Glomerular visceral epithelial cell (primary cell): ENCODE results near the gene HPS4.
"Not testable (repeated sequence)": the region's sequence is repeated elsewhere in the genome, so short reads cannot be mapped to it uniquely, and the experiment has no call there.

ENCODE experiments used
- DNase-seq: peaks from one replicate; pipeline ENCODE4 v3.0.0-alpha.2; 2016; ENCODE audit errors: extremely low spot score

The HPS4 gene

GRCh38 chr22:26483439-26484359, at the start of gene HPS4, which contains the start of gene SRRD:
Gene HPS4, minus strand, starts transcription at chr22:26483783. Its CDS starts 2,021 bp downstream, at chr22:26481762.
Gene SRRD, plus strand, starts transcription at chr22:26483877. Its CDS starts 14 bp downstream, at chr22:26483891.
- DNase-seq: peak; percentile 89

GRCh38 chr22:26529345-26529744, 45.8 kb upstream of the HPS4 start:
- DNase-seq: no peak

GRCh38 chr22:26528518-26528917, 44.9 kb upstream of the HPS4 start:
- DNase-seq: not testable (repeated sequence)

- no peak for DNase-seq
These were observed 44.2 kb upstream of the HPS4 start for GRCh38 chr22:26527574-26528465.

GRCh38 chr22:26527167-26527566, 43.6 kb upstream of the HPS4 start:
- DNase-seq: no peak

GRCh38 chr22:26525946-26526564, 42.5 kb upstream of the HPS4 start:
- no peak for DNase-seq

GRCh38 chr22:26524870-26525269, 41.3 kb upstream of the HPS4 start:
- no peak for DNase-seq

- DNase-seq: no peak
These were observed 39.0 kb upstream of the HPS4 start for GRCh38 chr22:26522592-26522991.

- no peak for DNase-seq
These were observed 38.4 kb upstream of the HPS4 start for GRCh38 chr22:26522012-26522411.

- no peak for DNase-seq
These were observed 33.8 kb upstream of the HPS4 start for GRCh38 chr22:26517429-26517828.

- no peak for DNase-seq
These were observed 32.9 kb upstream of the HPS4 start for GRCh38 chr22:26516503-26516902.

- no peak for DNase-seq
These were observed 32.3 kb upstream of the HPS4 start for GRCh38 chr22:26515931-26516330.

GRCh38 chr22:26514419-26515161, 31.0 kb upstream of the HPS4 start:
- no peak for DNase-seq

GRCh38 chr22:26513838-26514237, 30.3 kb upstream of the HPS4 start:
- no peak for DNase-seq

GRCh38 chr22:26512149-26512793, 28.7 kb upstream of the HPS4 start, which contains the start of gene TFIP11:
Gene TFIP11, minus strand, starts transcription at chr22:26512473. Its CDS starts 2,201 bp downstream, at chr22:26510272.
- DNase-seq: peak; percentile 84

GRCh38 chr22:26508148-26508547, 24.6 kb upstream of the HPS4 start:
- no peak for DNase-seq

GRCh38 chr22:26503758-26504157, 20.2 kb upstream of the HPS4 start:
- DNase-seq: no peak

GRCh38 chr22:26502688-26503561, 19.3 kb upstream of the HPS4 start:
- peak; percentile 40 for DNase-seq

- DNase-seq: no peak
These were observed 18.4 kb upstream of the HPS4 start for GRCh38 chr22:26501996-26502395.
